ENCODE results near the gene RAD9A. TPM values are rescaled to one million over a fixed set of nuclear protein-coding genes. Genes with fewer than 3 reads are reported as not detected.

Gene RAD9A
- total RNA-seq, 1 donor from 2014 or later, result 18.5 TPM

- Mint-ChIP-seq H3K36me3 (ENCODE audit: unreplicated experiment) (no peaks in the 10 kb centered on the region), H3K9me3 (ENCODE audit: unreplicated experiment) (no peaks in the 10 kb centered on the region), H3K27ac (ENCODE audit: unreplicated experiment) (peak overlapping the region; percentile 75), H3K4me1 (ENCODE audit: unreplicated experiment) (peaks cover 60% of the 10 kb centered on the region), H3K27me3 (ENCODE audit: unreplicated experiment) (no peaks in the 10 kb centered on the region), H3K4me3 (ENCODE audit: unreplicated experiment) (peak overlapping the region; percentile 74)
- TF ChIP-seq CTCF (IDR thresholded peaks at IDR 0.05), result peak; percentile 49
- no peak for DNase-seq (ENCODE audit: extremely low spot score, unreplicated experiment)
These were observed 20.4 kb upstream of the RAD9A start for GRCh38 chr11:67371189-67371910.

GRCh38 chr11:67371911-67372320 lies 19.9 kb upstream of the RAD9A start:
- Mint-ChIP-seq H3K27me3 (ENCODE audit: unreplicated experiment) (no peaks in the 10 kb centered on the region), H3K4me1 (ENCODE audit: unreplicated experiment) (peaks cover 59% of the 10 kb centered on the region), H3K9me3 (ENCODE audit: unreplicated experiment) (no peaks in the 10 kb centered on the region), H3K36me3 (ENCODE audit: unreplicated experiment) (no peaks in the 10 kb centered on the region), H3K4me3 (ENCODE audit: unreplicated experiment) (peak overlapping the region; percentile 74), H3K27ac (ENCODE audit: unreplicated experiment) (peak overlapping the region; percentile 75)
- TF ChIP-seq CTCF (IDR thresholded peaks at IDR 0.05), result no peak
- DNase-seq (ENCODE audit: extremely low spot score, unreplicated experiment), result no peak

- Mint-ChIP-seq H3K4me1 (ENCODE audit: unreplicated experiment) (peaks cover 56% of the 10 kb centered on the region), H3K36me3 (ENCODE audit: unreplicated experiment) (no peaks in the 10 kb centered on the region), H3K4me3 (ENCODE audit: unreplicated experiment) (peak overlapping the region; percentile 74), H3K9me3 (ENCODE audit: unreplicated experiment) (no peaks in the 10 kb centered on the region), H3K27ac (ENCODE audit: unreplicated experiment) (no peak overlapping the region), H3K27me3 (ENCODE audit: unreplicated experiment) (no peaks in the 10 kb centered on the region)
- DNase-seq (ENCODE audit: extremely low spot score, unreplicated experiment), result no peak
- no peak for TF ChIP-seq CTCF (IDR thresholded peaks at IDR 0.05)
These were observed 19.3 kb upstream of the RAD9A start for GRCh38 chr11:67372321-67372992.

- peak within 1 kb of the TSS; percentile 87 for H3K4me3 Mint-ChIP-seq (ENCODE audit: unreplicated experiment)
- H3K27ac Mint-ChIP-seq (ENCODE audit: unreplicated experiment), result peak within 1 kb of the TSS; percentile 98
- peak; percentile 89 for DNase-seq (ENCODE audit: extremely low spot score, unreplicated experiment)
- H3K4me1 Mint-ChIP-seq (ENCODE audit: unreplicated experiment), result peaks cover 50% of the 10 kb centered on the region
- no peaks in the 10 kb centered on the region for H3K27me3 Mint-ChIP-seq (ENCODE audit: unreplicated experiment)
- H3K36me3 Mint-ChIP-seq (ENCODE audit: unreplicated experiment), result no peaks in the 10 kb centered on the region
- H3K9me3 Mint-ChIP-seq (ENCODE audit: unreplicated experiment), result no peaks in the 10 kb centered on the region
- no peak for TF ChIP-seq CTCF (IDR thresholded peaks at IDR 0.05)
These were observed 18.7 kb upstream of the RAD9A start, which contains the start of gene CLCF1 for GRCh38 chr11:67372993-67373647. Gene CLCF1, minus strand, starts transcription at chr11:67373598. Its CDS starts 59 bp downstream, at chr11:67373539.

All from osteocyte (in vitro differentiated cells).